Gastrocnemius medialis (tissue), 4 donors: ENCODE results near the gene IPCEF1.
"Not testable (repeated sequence)": the region's sequence is repeated elsewhere in the genome, so short reads cannot be mapped to it uniquely, and the experiment has no call there.

ENCODE experiments used
- CTCF ChIP-seq, 5 experiments: fragments of 450-650 bp in 3 of 5; fragments of 200-600 bp in 2 of 5; sonication (generic) in 2 of 5; IDR thresholded peaks in 4 of 5; conservative IDR thresholded peaks in 1 of 5; 1 replicate in 4 of 5; 2 replicates in 1 of 5; pipeline ENCODE4 v1.5.1; 2016 to 2019; ENCODE audit warnings: antibody characterized with exemption in 5 of 5, mild to moderate bottlenecking in 3 of 5, moderate library complexity in 3 of 5
- POLR2A ChIP-seq, 2 donors: fragments of 450-650 bp; IDR thresholded peaks; one replicate each; pipeline ENCODE4 v1.6.1; 2017; ENCODE audit warnings: antibody characterized with exemption in 2 of 2, mild to moderate bottlenecking in 2 of 2, moderate library complexity in 2 of 2

GRCh38 chr6:154334147-154334546 is 22.5 kb downstream of the IPCEF1 start:
- TF ChIP-seq POLR2A (IDR thresholded peaks at IDR 0.05); CTCF (IDR thresholded peaks at IDR 0.05 in 4 of 5, conservative IDR thresholded peaks at IDR 0.05 in 1 of 5): not testable (repeated sequence)
